HG03097 (cell line): ENCODE measurements around the gene OR5J2.
"Not testable (repeated sequence)": the region's sequence is repeated elsewhere in the genome, so short reads cannot be mapped to it uniquely, and the experiment has no call there.

Experiments
- ATAC-seq: cut with Tn5 transposase; IDR thresholded peaks from one replicate; pipeline ENCODE4 v1.9.1; 2021; ENCODE audit not compliant: unreplicated experiment, low FRiP score

Gene OR5J2

GRCh38 chr11:56176318-56176717, at the start of gene OR5J2:
Gene OR5J2 (plus strand): TSS chr11:56176618. CDS start chr11:56176618, 0 bp downstream.
- no peak for ATAC-seq

DNA sequence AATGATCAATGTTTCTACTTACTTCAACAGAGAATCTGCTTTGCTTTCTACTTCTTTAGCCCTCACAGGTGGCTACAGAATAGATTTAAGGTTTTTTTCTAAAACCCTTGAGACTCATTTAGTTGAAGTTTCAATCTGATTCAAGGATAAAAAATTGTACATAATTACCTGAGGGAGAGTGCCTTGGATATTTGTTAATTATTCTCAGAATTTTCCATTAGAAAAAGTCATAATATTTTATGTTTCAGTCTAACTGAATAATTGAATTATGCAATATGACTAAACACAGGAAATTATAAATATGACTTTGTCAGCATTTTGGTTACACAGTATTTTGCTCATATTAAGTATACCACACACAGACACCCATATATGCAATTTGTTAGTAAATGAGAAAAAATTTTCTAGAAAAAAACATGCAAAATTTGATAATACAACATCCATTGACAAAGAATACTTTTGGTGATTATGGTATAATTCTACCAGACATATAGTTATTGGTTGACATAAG, 36.2 kb upstream of the OR5J2 start, which contains the start of gene OR8J3:
Gene OR8J3, minus strand, starts transcription at position 51 of the 511 bp plus-strand sequence. CDS start 2,483 bp downstream, outside the sequence.
- no peak for ATAC-seq

- not testable (repeated sequence) for ATAC-seq
Measured at GRCh38 chr11:56143681-56144080, 32.7 kb upstream of the OR5J2 start.

DNA sequence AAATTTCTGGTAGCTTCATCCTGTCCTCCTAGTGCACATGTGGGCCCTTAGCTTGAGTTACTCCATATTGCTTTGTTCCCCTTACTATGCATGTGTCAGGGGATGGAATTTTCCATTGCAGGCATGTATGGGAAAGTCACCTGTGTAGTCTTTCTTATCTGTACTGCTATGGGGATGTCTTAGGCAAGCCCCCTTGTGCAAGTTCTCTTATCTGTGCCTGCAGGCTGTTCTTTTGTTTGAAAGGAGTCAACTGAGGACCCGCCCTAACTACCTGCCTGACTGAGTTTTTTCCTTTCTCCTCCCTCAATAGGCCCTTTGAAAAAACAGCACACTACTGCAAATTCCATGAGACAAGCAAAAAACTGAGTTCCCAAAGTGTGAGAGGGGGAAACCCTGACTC, 25.0 kb upstream of the OR5J2 start:
- no peak for ATAC-seq

GRCh38 chr11:56152333-56152732, 24.1 kb upstream of the OR5J2 start:
- ATAC-seq, result no peak

DNA sequence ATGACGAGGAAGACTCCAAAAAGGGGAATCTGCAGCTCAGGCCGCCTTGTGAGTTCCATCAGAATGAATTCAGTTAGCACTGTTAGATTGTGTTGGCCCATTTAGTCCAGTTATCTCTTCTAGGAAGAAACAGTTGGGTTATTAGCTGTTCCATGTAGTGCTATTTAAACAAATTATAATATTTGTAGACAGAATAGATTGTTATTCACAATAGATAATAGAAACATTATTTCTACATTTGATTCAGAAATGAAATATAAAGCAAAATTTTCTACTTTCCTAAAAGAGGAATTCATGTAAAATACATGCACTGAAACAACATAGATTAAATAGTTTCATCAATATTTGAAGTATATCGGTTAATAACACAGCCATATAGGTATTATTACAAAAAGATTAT, 16.2 kb upstream of the OR5J2 start, which contains the start of gene OR8K5:
Gene OR8K5, minus strand, starts transcription at position 101 of the 400 bp plus-strand sequence. Its CDS starts 0 bp downstream, at position 101.
- ATAC-seq, result no peak

GRCh38 chr11:56163804-56164203, 12.6 kb upstream of the OR5J2 start:
- no peak for ATAC-seq

GRCh38 chr11:56172256-56172830, 4.1 kb upstream of the OR5J2 start:
- ATAC-seq, result no peak

DNA sequence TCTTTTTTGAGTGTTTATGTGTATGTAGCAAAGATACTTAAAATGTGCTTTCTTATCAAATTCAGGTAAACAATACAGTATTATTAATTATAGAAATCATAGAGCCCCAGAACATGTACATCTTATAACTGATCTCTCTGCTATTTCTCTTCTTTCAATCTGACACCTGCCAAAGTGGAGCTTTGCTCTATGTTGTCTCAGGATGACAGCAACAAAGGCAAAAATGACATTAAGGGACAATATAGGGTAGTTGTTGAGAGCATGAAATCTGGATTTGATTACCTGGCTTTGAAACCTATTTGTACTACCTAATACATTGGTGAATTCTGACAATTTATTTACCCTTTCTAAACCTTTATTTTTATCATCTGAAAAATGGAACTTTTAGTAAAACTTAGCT, 7.0 kb downstream of the OR5J2 start:
- no peak for ATAC-seq

DNA sequence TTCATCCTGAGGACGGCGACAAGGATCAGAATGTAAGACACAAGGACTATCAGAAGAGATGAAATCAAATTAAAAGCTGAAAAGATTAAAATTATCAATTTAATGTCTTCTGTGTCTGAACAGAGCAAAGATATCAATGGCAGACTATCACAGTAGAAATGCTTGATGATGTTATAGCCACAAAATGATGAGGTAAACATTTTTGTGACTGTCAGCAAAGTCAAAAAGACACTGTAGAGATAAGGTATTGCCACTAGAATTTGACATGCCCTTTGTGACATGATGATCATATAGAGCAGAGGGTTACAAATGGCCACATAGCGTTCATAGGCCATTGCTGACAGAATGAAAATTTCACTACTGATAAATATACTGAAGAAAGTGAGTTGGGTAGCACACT, 12.2 kb downstream of the OR5J2 start:
- ATAC-seq, result no peak

DNA sequence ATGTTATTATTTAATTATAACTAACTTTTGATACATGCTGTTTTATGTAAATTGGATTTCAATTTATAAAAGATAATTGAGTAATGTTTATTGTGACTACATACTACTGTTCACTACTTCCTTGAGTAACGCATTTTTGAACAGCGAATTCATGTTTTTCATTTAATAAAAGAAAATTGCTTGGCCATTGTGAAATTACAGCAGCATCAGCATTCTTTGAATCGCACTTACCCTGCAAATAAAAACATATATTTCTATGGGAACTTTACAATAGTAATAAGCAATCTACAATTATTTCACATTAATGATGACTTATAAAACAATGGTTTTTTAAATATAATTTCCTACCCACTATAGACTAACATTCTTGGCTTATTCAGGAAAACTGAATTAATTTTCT, 20.3 kb downstream of the OR5J2 start:
- no peak for ATAC-seq

DNA sequence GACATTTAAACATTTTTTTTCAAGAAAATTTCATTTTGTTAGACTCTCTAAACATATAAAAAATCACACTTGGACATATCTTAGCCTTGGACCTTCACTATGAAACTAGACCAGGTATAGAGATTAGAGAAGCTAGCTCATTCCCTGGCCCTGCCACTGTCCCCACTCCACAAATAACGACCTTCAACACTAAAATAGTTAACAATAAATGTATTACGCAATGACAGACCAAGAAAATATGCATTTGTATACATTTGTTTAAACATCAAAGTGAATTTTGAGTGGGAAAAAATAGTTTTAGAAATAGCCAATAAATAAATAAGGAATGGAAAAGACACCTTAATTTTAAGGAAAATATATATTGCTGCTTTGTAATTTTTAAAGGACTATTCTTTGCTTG, 20.9 kb downstream of the OR5J2 start:
- no peak for ATAC-seq

DNA sequence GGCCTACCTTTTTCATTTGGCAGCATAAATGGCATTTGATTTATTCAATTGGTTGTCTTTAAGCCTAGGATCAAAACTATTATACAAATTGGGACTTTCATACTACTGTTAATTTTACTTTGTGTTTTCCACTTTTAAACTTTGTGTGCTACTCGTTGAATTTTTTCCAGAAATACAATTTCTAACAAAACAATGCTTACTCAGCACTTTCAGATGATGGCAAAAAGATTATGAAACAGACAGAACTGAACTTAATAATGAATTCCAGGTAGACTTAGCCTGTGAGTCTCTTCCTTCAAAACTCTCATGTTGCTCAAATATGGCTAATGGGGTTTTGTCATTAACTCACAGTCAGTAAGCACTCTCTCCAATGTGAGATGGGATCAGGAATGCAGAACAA, 31.4 kb downstream of the OR5J2 start:
- no peak for ATAC-seq

DNA sequence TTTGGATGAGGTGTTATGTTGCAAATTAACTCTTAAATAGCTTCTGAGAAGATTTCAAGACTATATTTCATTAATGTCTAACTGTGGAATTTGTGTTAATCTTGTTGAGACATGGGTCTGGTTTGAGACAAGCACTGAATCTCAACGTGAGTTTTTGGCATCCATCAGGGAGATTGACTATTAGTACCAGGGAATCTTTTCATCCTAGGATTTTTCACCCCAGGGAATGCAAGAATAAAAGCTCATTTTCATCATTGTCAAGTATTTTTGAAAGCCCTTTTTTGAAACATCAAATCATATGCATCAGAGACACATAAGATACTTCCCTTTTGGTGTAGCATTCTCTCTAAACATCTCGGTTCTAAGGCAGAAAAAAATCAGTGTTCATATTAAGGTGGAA, 38.1 kb downstream of the OR5J2 start:
- ATAC-seq, result no peak

GRCh38 chr11:56219735-56220134, 43.3 kb downstream of the OR5J2 start:
- ATAC-seq, result not testable (repeated sequence)
